CMK (cell line): ENCODE results near the gene CTRB1.

ENCODE experiments used
- DNase-seq: peaks from one replicate; pipeline ENCODE4 v3.0.0-alpha.2; 2010; ENCODE audit warnings: low read depth

The CTRB1 gene

GRCh38 chr16:75218256-75219076 is at the start of gene CTRB1:
Gene CTRB1 (plus strand): TSS chr16:75218988. CDS start chr16:75219008, 20 bp downstream.
- no peak for DNase-seq

DNA sequence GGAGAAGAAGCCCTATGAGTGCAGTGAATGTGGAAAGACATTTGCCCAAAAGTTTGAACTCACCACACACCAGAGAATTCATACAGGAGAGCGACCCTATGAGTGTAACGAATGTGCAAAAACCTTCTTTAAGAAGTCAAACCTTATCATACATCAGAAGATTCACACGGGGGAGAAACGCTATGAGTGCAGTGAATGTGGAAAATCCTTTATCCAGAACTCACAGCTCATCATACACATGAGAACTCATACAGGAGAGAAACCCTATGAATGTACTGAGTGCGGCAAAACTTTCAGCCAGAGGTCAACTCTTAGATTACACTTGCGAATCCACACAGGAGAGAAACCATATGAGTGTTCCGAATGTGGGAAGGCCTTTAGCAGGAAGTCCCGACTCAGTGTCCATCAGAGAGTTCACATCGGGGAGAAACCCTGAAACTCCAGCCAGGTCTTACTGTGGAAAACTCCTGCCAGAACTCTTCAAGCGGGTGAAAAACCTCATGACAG is 48.8 kb upstream of the CTRB1 start:
- no peak for DNase-seq

GRCh38 chr16:75172578-75172977 is 46.2 kb upstream of the CTRB1 start:
- DNase-seq = no peak

DNA sequence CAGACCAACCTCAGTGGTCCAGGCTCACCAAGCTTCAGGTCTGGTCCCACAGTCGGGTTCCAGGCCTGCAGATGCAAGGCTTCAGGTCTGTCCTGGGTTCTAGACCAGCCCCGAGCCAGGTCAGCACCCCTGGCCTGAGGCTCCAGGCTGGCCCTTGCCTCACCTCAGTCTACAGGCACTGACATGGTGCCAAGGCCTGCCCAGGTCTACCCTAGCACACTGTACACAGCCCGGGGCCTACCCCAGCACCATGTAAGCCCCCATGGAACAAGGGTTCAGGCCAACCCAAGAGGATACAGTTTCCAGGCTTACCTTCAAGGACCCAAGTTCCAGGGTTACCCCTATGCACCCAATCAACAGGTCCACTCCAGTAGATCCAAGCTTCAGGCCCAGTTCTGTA is 43.7 kb upstream of the CTRB1 start:
- no peak for DNase-seq

DNA sequence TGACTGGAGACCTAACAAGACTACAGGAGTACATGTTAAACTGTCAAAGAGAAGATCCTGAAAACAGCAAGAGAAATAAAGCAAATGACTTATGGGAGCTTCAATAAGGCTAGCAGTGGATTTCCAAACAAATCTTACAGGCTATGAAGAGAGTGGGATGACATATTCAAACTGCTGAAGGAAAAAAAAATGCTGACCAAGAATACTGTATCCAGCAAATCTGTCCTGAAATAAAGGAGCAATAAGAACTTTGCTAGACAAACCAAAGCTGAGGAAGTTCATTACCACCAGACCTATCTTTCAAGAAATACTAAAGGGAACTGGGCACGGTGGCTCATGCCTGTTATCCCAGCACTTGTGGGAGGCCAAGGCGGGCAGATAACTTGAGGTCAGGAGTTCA is 41.9 kb upstream of the CTRB1 start:
- no peak for DNase-seq

DNA sequence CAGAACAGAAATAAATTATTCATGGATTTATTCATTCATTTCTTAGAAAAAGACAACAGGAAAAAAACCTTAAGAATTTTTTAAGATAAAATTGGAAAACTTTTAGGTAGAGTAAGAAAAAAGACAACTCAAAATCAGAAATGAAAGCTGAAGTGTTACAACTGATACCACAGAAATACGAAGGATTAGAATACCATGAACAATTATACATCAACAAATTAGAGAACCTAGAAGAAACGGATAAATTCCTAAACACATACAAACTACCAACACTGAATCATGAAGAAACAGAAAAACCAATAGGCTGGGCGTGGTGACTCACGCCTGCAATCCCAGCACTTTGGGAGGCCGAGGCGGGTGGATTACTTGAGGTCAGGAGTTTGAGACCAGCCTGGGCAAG is 39.6 kb upstream of the CTRB1 start:
- no peak for DNase-seq

DNA sequence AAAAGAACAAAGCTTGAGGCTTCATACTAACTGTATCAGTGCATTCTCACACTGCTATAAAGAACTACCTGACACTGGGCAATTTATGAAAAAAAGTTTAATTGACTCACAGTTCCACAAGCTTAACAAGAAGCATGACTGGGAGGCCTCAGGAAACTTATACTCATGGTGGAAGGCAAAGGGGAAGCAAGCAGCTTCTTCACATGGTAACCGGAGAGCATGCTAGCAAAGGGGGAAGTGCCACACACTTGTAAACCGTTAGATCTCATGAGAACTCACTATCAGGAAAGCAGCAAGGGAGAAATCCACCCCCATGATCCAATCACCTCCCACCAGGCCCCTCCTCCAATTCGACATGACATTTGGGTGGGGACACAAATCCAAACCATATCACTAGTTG is 37.2 kb upstream of the CTRB1 start:
- DNase-seq = peak; percentile 40

DNA sequence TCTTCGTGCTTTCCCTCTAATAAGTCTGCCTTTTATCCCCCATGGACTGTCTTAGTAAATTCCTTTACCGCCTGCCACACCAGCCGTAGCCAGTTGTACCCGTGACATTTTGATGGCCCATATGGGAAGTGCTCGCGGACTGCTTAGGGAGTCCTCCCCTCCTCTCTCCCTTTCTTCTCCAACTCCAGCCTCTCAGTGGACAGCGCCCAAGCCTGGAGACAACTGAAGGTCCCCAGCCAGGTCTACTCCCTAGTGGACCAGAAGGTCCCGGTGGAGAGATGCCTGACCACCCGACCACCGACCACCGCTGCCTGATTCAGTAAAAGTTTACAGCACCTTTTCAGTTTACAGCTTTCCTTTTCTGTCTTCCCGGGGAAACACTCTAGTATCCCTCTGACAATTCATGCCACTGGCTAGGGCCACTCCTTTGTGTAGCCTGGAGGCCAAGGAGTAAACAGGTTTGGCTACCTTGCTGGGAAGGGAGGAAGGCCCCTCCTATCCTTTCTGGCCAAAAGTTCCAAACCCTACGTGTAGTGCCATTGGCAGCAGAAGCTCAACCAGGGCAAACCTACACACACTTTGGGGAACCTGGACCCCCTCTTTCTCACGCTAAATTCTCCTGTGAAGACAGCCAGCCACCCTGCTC is 29.8 kb upstream of the CTRB1 start:
- no peak for DNase-seq

DNA sequence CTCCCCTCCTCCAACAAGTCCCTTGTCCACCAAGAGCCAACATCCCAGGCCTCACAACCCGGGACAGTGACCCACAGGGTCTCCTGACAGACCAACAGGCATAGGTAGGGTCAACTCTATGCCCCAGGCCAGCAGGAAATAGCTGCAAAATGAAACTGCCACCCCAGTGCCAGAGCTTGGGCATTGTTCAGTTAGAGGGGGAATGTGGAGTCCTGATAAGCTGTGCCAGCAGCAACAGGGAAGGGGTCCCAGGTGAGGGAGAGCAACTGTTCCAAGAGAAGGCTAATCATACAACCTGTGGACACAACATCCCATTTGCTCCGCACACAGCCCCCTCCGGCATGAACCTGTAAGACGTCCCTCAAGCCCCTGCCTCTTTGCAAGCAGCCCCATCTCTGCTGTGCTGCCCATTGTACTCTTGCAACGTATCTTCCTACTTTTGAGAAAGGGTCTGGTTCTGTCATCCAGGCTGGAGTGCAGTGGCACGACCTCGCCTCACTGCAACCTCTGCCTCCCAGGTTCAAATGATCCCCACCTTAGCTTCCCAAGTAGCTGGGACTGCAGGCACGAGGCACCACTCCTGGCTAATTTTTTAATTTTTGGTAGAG is 29.0 kb upstream of the CTRB1 start:
- DNase-seq = no peak

- no peak for DNase-seq
These were observed 26.1 kb upstream of the CTRB1 start for GRCh38 chr16:75192606-75193264.

DNA sequence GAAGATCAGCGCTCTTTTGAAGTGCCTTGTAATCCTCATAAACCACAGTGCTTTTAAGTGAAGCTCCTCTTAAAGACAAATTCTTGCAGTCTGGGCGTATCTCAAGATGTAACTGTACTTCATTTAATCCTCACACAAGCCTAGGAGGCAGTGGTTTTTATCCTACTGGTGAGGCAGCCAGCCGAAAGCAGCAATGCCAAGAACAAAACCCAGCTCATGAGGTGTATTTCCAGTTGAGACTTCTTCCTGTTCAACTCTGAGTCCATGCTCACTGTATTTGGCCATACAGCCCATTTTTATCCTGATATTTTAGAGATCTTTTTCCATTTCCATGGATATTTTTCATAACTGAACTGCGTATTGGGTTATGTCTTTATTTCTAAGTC is 25.5 kb upstream of the CTRB1 start:
- DNase-seq = no peak

DNA sequence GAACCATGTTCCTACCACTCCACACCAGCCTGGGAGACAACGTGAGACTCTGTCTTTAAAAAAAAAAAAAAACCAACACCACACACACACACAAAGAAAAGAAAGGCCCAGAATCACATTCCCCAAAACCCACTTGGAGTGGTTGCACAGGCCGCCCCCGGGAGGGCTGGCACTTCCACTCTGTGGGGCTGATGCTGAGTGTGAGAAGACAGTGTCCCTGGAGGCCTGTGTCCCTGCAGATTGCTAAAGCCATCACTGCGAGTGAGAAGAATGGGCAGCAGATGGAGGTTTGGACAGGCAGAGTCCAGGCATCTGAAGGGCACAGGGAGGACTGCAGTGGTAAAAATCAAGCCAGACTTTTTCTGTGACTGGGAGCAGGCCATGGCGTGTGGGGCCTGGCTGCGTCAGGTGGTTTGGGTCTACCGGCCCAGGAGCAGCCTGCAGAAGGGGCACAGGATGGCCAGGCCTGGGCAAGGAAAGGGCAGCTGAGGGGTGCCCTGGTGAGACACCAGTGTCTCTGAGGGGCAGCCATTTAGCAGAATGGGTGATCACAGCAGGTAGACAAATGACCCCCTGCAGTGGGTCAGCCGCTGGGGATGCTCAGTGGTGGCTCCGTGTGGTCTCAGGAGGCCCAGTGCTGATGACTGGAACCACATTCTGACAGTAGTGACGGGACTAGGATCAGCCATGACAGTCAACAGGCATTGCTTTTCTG is 24.9 kb upstream of the CTRB1 start:
- DNase-seq = no peak

DNA sequence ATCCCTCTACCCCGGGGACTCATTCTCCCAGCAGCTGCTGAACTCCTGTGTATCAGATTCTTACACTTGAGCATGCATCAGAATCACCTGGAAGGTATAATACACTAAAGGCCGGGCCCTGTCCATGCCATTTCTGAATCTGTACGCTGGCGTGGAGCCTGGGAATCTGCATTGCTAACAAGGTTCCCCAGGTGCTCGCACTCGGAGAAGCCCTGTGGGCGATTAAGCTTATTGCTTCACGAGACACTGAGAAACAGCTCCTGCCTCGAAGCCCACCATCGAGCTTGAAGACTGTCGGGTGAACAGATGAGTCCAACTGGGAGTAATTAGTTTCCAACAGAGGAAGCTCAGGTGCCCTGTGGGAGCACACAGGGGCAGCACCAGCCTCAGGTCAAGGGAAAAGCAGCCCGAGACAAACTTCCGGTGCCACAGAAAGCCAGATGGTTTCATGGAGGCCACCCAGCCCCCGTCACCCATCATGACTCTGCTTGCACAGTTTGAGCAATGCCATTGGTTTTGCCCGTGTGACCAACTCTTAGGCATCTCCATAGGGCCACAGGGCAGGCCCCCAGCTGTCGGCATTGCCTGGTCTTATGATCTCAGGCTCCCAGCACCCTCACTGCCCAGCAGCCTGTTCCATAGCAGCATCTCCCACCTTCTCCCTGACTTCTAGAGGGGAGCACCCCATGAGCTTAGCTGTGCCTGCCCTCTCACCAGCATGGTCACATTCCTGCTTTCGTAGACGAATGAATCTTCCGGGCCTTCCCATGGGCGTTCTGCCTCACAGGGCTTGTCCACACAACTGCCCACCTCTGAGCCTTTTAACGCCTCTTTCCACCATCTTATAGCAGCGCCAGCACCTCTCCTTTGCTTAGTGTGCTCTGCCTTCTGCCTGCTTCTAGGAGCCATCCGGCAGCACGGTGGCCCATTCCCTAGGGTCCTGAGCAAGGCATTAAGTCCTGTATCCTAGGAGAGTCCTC is 22.7 kb upstream of the CTRB1 start:
- DNase-seq = no peak

- DNase-seq = no peak
These were observed 22.0 kb upstream of the CTRB1 start for GRCh38 chr16:75196836-75197235.

GRCh38 chr16:75197522-75198134 is 21.2 kb upstream of the CTRB1 start:
- no peak for DNase-seq

- no peak for DNase-seq
These were observed 20.6 kb upstream of the CTRB1 start for GRCh38 chr16:75198135-75198600.

- DNase-seq = no peak
These were observed 16.7 kb upstream of the CTRB1 start for GRCh38 chr16:75202069-75202590.

GRCh38 chr16:75203096-75203495 is 15.7 kb upstream of the CTRB1 start:
- no peak for DNase-seq

GRCh38 chr16:75203667-75204409 is 14.9 kb upstream of the CTRB1 start:
- DNase-seq = no peak
